ENCODE results near the gene FAM185A.
"Not testable (repeated sequence)": the region's sequence is repeated elsewhere in the genome, so short reads cannot be mapped to it uniquely, and the experiment has no call there.

The FAM185A gene

DNA sequence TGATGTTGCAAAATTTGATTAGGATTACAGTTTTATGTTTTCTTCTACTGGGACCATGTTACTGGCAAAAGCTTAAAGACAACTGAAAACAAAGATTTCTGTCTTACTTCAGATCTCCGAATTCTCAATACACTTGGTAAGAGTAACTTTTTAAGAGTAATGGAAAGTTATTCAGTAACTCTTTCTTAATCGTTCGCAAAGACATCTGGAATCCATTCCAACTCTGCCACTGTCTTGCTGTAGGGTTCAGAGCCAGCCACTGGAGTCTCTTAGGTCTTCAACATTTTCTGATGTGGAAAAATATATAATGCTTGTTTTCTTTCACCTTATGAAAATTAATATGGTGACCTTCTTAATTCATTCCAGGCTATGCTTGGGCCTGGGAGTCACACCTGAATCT lies 29.9 kb downstream of the FAM185A start:
- DNase-seq (ENCODE audit: low read depth in 2 of 2), result not testable (repeated sequence)

DNA sequence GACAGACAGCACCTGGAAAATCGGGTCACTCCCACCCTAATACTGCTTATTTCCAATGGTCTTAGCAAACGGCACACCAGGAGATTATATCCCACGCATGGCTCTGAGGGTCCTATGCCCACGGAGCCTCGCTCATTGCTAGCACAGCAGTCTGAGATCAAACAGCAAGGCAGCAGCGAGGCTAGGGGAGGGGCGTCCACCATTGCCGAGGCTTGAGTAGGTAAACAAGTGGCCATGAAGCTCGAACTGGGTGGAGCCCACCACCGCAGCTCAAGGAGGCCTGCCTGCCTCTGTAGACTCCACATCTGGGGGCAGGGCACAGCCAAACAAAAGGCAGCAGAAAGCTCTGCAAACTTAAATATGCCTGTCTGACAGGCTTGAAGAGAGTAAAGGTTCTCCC lies 32.1 kb downstream of the FAM185A start:
- not testable (repeated sequence) for DNase-seq (ENCODE audit: low read depth in 2 of 2)

DNA sequence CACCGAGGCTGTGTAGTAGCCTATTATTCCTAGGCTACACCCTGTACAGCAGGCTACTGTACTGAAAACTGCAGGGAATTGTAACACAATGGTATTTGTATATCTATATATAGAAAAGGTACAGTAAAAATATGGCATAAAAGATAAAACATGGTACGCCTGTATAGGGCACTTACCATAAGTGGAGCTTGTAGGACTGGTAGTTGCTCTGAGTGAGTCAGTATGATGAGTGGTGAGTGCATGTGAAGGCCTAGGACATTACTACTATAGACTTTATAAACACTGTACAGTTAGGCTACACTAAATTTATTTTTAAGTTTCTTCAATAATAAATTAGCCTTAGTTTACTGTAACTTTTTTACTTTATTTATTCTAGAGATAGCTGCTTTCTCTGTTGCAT lies 40.0 kb downstream of the FAM185A start:
- not testable (repeated sequence) for DNase-seq (ENCODE audit: low read depth in 2 of 2)

DNA sequence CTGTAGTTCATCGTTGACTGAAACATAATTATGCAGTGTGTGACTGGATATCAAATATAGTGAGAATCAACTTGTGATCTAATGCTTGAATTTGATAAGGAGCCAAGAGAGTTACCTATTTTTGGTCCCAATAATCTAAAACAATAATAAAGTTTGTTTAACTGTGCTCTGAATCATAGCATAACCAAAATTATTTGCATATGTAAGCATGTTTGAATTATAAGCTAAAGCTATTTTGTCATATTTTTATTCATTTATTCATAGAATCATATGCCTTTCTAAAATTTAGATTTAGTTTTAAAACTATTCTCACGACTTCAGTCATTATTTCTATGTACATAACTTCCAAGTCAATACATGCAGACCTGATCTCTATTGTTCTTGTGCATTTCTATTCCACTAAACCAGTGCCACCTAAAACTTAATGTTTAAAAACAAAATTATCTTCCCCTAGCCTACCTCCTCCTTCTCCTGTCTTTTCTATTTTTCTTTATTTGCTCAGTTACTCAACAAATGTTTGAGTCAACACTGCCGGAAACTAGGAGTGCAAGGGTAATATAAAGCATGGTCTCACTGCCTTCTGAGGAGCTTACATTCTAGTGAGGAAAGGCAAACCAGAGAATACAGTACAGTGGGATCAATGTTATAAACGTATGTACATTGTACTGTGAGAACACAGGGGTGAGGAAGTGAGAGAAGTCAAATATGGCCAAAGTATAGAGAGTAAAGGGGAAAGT lies 41.7 kb downstream of the FAM185A start:
- not testable (repeated sequence) for DNase-seq (ENCODE audit: low read depth in 2 of 2)

DNA sequence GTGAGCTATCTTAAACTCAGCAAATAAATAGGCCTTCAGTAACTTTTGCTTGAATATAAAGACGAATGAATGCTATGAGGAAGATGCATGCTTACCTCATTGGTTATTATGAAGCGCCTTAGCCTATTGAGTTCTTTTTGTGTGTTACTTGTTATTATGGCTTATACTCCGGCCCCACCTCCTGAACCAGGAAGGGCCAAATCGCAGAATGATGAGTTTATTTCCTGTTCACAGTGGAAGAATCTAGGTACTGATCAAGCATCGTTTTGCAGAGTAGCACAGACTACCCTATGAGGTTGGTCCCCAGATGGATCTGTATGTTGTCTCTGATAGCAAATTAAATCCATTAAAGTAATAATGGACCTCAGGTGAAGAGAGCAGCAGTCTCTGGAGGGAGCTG lies 42.6 kb downstream of the FAM185A start:
- not testable (repeated sequence) for DNase-seq (ENCODE audit: low read depth in 2 of 2)

DNA sequence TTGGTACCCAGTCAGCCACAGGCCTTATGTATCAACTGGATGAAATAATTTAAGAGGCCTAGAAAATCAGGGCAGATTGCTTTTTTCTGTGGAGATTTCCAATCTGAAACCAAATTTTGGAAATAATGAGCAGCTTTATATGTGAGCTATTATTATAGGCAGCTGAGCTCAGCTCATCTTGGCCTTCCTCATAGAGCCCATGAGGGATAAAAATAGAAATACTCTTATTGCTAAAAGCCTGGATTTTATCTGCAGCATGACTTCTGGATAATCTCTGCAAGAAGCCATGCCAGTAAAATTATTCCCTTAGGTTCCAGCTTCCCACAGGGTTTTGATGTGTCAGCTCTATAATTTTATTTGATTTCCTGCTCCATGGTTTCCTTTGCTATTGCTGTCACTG lies 43.0 kb downstream of the FAM185A start:
- DNase-seq (ENCODE audit: low read depth in 2 of 2), result not testable (repeated sequence)

DNA sequence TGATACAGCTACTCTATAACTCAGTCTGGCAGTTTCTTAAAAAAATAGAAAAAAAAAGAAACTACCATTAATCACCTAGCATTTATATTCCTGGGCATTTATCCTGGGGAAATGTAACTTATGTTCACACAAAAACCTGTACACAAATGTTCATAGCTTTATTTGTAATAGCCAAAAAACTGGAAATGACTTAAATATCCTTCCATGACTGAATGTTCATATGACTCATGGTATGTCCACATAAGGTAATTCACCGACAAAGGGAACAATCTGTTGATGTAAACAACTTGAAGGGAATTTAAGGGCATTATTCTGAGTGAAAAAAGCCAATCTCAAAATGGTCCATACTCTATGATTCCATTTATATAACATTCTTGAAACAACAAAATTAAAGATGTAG lies 45.8 kb downstream of the FAM185A start:
- DNase-seq (ENCODE audit: low read depth in 2 of 2), result not testable (repeated sequence)

DNA sequence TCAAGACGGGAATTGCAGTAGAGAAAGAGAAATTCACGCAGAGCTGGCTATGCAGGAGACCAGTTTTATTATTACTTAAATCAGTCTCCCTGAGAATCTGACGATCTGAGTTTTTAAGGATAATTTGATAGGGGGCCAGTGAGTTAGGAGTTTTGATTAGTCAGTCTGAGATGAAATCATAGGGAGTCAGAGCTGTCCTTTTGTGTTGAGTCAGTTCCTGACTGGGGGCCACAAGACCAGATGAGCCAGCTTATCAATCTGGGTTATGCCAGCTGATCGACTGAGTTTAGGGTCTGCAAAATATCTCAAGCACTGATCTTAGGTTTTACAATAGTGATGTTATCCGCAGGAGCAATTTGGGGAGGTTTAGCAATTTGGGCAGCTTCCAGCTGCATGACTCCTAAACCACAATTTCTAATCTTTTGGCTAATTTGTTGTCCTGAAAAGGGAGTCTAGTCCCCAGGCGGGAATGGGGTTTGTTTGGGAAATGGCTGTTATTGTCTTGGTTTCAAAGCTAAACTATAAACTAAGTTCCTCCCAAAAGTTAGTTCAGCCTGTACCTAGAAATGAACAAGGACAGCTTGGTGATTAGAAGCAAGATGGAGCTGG lies 47.3 kb downstream of the FAM185A start:
- not testable (repeated sequence) for DNase-seq (ENCODE audit: low read depth in 2 of 2)

DNA sequence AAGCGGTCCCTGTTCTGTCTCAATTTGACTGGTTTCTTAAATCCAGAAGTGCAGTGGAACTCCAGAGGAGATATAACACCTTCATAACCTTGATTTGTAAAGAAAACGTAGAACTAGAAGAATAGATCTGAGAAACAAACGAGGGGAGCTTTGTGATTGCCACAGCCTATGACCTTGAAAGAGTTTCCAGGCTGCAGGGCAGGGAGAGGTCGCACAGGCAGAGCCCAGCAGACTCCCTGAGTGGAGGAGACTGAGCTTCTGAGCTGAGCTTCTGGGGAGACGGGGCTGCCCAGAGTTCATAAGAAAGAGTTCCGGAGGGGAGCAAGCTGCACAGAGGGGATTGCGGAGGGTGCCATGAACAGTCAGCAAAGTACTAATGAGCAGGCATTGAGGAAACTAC lies 57.8 kb downstream of the FAM185A start:
- no peak for DNase-seq (ENCODE audit: low read depth in 2 of 2)

DNA sequence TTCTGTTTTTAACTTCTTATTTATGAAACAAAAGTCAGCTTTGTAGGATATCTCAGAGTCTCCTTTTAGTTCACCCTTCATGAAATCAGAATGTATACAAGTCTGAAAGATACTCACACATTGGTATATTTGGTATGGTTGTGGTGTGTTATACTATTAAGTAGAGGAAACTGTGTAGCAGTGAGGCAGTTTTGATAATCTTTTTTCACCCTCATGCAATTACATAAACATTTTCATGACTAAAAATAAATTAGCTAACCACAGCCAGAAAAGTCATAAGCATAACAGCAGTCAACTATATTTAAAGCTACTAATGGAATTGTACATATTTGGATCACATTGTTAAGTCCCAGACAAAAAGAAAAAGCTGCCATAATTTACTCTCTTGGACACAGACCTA lies 62.1 kb downstream of the FAM185A start:
- DNase-seq (ENCODE audit: low read depth in 2 of 2), result no peak

DNA sequence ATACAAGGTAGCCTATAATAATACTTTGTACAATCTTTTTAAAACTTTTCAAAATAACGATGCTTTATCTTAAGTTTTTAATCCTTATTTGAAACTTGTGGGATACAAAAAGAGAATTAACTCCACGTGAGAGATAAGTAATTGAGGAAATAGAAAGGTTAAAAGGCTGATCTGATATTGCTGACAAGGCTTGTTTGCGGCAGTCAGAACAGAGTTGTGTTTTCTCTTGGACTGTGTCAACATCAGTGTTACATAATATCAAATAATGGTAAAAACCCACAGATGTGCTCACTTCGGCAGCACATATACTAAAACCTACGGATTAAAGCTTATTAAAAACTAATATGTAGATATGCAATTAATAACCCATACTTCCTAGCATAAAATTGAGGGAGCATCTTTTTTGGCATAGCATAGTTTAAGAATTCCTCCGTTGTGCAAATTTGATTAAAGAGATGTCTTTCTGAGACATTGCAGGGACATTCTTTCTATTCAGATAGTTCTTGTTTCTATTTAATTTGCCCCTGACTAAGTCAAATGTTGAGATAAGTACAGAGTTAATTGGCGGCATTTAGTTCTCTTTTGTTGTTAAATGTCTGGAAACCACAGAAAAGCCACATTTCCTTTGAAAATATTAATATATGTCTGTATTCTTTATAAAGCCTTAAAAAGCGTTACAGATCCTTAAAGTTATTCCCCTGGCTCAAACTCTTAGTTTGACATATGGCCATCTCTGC lies 63.3 kb downstream of the FAM185A start:
- no peak for DNase-seq (ENCODE audit: low read depth in 2 of 2)

DNA sequence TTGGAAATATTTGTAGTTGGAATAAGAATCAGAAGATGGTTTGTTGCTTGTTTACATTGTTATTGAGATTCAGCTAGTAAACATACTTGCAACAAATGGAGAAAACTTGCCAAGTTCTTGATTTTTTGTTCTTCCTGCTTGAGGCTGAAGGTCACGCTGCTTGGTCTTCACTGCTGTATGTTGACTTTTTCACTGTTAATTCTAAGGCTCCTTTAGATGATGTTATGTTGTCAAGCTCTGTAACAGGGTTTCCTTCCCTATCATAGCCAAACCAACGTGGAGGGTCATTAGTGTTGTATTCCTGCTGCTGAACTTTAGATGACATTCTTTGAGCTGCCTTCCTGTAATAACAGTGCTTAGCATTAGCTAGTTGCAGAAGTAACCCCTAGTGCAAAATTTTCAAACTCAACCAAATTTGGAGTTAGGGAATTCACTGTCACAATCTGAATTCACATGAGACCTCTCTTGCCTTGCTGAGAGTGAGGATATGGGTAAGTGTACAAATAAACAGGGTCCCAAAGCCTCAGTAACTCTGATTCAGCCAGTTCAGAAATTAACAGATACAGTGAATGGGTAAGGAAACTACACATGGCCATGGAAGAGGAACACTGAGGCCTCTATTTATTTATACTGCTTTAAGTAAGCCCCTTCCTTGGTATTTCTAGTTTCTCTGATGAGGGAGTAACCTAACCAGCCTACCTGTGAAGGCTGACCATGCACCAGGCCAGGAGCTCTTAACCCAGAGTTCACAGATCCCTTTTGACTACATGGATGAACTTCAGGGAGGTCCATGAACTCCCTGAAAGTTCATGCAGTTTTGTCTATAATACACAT lies 64.6 kb downstream of the FAM185A start:
- no peak for DNase-seq (ENCODE audit: low read depth in 2 of 2)

DNA sequence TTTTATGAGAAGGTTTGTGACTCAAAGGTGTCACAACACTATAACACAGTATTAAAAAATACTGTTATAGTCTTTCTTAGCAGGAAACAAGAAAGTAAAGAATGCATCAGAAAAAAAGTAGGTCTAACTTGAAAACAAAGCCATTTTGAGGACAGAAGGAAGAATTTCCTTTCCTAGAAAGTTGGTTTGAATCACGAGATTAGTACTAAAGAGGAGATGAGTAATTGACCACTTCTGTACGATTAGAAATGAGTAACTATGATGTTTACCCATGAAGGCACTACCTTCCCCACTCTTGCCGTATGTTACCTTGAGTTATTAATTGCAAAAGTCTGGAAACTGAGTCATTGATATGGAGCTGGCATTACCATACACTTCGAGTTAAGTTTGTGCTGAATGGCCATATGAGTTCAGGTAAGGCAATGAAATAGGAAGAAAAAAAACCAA lies 65.2 kb downstream of the FAM185A start:
- DNase-seq (ENCODE audit: low read depth in 2 of 2), result no peak

DNA sequence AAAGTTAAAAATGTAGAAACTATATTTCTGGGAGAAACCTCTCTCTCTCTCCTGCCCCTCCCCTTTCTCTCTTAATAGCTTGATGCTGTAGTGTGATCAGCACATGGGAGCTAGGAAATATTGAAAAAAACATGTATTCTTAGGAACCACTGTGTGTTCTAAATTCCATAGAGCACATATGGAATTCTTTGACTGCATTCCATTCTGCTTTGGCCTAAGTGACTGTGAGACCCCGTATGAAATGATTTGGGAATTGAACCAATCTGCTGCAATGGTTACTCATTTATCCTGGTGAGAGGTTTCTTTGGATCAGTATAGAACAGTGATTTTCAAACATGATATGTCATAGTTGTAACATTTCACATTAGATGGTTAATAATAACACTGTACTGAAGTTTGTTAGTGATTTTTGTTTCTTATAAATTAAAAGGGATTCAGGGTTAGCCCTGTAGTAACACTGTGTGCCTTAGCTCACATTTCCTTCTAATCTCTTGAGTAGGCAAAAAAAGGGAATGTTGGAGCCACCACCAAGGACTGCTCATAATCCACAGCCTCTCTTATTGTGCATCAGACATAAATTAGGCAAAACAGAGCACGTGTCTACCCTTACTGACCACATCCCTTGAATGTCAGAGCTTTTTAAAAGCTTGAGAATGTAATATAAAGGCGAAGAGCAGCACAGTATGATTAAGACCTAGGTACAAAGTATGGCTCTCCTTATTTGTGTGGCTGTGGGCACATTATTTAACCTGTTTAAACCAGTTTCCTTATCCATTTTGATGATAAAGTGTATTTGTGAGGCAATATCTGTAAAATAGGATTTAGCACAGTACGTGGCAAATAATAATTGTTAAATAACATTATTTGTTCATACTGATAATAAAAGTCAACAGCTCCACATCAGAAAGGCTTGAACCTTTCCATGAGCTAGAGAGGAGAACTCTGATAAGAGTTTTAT lies 69.1 kb downstream of the FAM185A start:
- no peak for DNase-seq (ENCODE audit: low read depth in 2 of 2)

DNA sequence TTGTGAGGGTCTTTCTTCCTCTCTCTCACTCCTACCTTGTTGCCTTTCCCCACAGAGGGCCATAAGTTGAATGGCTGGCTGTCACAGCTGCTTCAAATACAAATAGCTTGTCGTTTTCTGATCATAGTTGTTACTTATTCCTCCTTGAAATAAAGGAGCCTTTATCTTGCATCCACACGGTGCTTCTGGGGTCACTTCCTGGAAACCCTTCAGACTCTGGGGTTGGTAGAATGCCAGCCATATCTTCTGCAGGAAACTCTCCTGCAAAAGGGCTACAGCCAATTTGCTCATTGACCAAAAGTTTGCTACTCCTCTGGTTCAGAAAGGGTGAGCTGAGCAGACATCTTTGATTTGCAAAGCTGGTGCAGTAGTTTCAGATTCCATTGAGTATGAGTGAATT lies 70.4 kb downstream of the FAM185A start:
- DNase-seq (ENCODE audit: low read depth in 2 of 2), result no peak

DNA sequence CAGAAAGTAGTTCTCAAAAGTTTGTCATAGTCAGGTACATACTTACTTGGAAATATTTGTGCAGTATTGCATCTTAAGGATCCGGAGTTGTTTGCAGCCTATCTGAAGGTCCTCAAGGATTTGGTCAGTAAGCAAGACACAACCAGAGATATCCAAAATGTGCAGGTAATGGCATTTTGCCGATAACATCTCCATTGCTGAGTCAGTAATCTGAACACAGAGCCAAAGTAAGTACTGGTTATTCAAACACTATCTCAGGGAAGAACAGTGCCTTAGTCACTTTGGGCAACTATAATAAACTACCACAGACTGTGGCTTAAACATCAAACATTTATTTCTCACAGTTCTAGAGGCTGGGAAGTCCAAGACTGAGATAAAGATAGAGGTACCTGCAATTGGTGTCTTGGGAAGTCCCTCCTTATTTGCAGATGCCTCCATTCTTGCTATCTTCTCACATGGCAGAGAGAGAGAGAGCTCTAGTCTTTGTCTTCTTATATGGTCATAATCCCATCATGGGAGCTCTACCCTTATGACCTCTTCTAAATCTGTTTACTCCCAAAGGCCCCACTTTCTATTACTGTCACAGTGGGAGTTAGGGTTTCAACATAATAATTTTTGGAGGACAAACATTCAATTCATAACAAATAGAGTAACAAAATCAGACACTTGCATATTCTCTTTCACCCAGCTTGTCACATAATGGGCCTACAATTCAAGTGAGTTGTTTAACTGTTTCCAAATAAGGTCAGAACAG lies 73.4 kb downstream of the FAM185A start:
- DNase-seq (ENCODE audit: low read depth in 2 of 2), result no peak

DNA sequence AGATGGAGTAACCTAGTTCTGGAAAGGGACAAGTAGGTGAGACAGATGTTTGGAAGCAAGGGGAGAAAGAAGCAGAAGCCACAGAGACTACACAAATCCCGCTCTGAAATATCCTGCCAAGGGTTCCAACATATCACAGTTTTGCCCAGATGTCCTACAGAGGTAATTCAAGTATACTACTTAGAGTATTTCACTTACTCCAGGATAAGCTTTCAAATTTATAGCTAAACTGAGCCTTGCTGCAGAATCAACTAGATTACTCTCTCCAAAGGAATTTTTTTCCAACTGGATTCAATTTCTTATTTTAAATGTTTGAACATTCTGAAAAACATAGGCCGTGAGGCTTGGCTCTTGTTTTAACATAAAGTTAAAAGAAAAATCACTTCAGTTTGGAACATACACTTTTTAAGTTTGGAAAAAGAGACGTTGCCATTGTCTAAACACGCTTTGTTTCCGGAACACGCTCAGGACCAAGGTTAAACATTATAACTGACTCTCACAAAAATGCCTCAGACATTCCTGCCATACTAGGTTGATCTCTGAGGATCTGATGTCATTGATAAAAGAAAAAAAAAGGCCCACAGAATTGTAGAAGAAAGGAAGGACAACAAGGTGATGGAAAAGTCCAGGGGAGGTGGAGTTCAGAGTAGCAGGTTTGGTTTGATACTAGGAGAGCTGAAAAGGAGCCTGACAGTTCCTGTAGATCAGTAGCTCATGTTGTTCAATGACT lies 74.8 kb downstream of the FAM185A start:
- no peak for DNase-seq (ENCODE audit: low read depth in 2 of 2)

DNA sequence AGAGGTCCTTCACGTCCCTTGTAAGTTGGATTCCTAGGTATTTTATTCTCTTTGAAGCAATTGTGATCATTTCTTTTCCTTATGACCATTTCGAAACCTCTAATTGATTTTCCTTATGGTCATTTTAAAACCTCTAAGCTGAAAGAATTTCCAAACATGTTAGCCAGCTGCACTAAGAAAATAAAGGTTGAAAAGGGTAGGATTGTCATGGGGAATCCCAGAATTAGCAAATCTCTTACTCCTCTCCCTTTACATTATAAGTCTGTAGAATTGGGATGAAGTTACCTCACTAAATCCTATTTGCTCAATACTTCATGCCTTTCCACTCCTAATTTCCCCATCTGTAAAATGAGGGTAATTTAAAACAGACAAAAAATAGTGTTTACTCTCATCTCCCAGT lies 79.5 kb downstream of the FAM185A start:
- DNase-seq (ENCODE audit: low read depth in 2 of 2), result no peak

DNA sequence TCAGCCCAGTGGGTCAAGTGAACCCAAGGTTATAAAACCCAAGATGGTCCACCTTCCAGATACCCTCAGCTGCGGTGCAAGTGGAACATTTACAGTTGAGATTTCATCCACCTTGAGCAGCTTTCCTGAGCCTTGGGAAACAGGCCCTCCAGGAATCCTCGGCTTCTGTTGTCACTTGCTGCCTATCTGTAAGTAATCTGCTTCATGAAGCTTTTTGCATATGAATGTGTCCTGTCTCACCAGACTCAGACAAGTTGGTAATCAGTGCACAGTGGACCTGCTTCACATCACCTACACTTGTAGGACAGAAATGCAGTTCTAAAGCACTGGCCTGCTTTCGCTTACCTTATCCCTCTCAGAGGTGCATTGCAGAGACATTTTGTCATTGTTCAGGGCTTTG lies 80.3 kb downstream of the FAM185A start:
- no peak for DNase-seq (ENCODE audit: low read depth in 2 of 2)
